ENCODE data around the gene HES4.

DNA sequence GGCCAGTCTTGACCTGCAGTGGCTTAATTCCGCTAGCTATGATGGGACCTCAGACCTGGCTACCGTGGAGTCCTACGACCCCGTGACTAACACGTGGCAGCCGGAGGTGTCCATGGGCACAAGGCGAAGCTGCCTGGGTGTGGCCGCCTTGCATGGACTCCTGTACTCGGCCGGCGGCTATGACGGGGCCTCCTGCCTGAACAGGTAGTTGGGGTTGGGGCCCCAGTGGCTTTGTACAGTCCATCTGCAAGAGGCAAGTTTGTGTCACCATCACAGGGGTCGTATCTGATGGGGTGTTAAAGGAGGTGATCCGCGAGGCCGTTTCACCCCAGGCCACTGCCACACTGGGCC lies 36.6 kb downstream of the HES4 start:
- TF ChIP-seq, protein P1, sequence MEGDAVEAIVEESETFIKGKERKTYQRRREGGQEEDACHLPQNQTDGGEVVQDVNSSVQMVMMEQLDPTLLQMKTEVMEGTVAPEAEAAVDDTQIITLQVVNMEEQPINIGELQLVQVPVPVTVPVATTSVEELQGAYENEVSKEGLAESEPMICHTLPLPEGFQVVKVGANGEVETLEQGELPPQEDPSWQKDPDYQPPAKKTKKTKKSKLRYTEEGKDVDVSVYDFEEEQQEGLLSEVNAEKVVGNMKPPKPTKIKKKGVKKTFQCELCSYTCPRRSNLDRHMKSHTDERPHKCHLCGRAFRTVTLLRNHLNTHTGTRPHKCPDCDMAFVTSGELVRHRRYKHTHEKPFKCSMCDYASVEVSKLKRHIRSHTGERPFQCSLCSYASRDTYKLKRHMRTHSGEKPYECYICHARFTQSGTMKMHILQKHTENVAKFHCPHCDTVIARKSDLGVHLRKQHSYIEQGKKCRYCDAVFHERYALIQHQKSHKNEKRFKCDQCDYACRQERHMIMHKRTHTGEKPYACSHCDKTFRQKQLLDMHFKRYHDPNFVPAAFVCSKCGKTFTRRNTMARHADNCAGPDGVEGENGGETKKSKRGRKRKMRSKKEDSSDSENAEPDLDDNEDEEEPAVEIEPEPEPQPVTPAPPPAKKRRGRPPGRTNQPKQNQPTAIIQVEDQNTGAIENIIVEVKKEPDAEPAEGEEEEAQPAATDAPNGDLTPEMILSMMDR (IDR thresholded peaks at IDR 0.05), result no peak
- TF ChIP-seq ELF1 (IDR thresholded peaks at IDR 0.05), result no peak
- TF ChIP-seq FOXM1 (IDR thresholded peaks at IDR 0.05; ENCODE audit: low read depth), result no peak
- TF ChIP-seq SMC3 (IDR thresholded peaks at IDR 0.05; ENCODE audit: low read depth, low read length), result no peak
- TF ChIP-seq YY1 (IDR thresholded peaks at IDR 0.05; ENCODE audit: low read depth), result no peak
- no peak for TF ChIP-seq TCF12 (IDR thresholded peaks at IDR 0.05)
- no peak for TF ChIP-seq MEF2A (IDR thresholded peaks at IDR 0.05; ENCODE audit: borderline replicate concordance, low read depth)
